ENCODE results near the gene PRSS50.

GRCh38 chr3:46756642-46757041 is 39.0 kb upstream of the PRSS50 start:
- no peak for TF ChIP-seq CTCF (IDR thresholded peaks at IDR 0.05; ENCODE audit: low read depth, low read length, missing input control)
- TF ChIP-seq ZBTB33 (IDR thresholded peaks at IDR 0.05) = no peak
- no peak for TF ChIP-seq MAX (IDR thresholded peaks at IDR 0.05)
- TF ChIP-seq EGR1 (IDR thresholded peaks at IDR 0.05; ENCODE audit: low read depth in 2 of 2) = no peak
- no peak for TF ChIP-seq NR2F2 (IDR thresholded peaks at IDR 0.05)
- no peak for TF ChIP-seq RAD21 (IDR thresholded peaks at IDR 0.05)
- no peak for TF ChIP-seq REST (IDR thresholded peaks at IDR 0.05)
- no peak for TF ChIP-seq ATF3 (IDR thresholded peaks at IDR 0.05)
- no peak for TF ChIP-seq JUND (IDR thresholded peaks at IDR 0.05)

Measured in liver (tissue), 3 donors.